Ramos (cell line): Measurements from ENCODE around the gene CBLB.

Source experiments
- in situ Hi-C: fragments of 300-500 bp; cut with MboI; formaldehyde crosslinking; loops from one replicate; pipeline ENCODE4 v1.14.3; 2022; ENCODE audit warnings: low sequenced_read_pairs; ENCODE audit not compliant: unreplicated experiment

Gene CBLB

DNA sequence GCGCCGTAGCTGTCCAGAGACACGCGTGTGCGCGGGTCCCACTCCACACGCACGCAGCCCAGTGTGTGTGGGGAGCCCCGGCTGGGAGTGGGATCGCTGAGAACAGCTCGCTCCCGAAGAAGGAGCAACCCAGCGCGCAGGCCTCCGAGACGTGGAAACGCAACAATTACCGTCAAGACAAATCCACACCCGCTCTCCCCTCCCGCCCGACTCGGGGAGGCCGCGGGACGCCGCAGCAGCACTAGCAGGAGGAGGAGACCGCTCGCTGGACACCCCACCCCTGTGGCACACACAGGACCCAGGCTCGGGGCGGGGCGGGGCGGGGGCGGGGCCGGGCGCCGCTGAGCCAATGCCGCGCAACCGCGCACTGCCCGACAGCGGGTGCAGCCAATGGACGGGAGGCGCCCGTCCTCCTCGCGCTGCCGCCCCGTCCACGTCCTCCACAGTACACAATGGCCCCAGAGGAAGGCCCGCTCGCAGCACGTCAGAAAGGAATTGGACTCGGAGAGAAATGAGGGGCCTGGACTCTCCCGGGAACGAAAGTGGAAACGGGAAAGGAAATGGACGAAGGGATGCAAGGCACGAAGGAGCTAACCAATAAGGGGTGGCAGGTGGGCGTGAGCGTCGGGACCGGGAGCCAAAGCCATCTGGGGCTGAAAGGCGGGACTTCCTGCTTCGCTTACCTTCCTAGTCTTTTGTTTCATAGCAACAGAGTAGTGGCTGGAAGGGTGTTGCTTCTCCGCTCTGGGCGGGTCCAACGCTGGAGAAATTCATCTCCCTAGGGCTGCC lies at the start of gene CBLB:
Gene CBLB, minus strand, starts transcription at position 271 of the 789 bp plus-strand sequence. CDS start 1,435 bp downstream, outside the sequence.
- in situ Hi-C loops, result no loop called here

DNA sequence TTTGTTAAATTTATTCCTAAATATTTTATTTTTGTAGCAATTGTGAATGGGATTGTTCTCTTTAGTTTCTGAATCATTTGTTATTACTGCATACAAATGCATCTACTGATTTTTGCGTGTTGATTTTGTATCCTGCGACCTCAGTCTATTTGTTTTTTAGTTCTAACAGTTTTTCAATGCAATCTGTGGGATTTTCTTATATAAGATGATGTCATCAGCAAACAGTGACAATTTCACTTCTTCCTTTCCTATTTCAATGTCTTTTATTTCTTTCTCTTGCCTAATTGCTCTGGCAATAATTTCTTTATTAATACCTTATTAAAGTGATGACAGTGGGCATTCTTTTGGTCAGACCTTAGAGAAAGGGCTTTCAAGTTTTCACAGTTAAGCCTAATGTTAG lies 48.0 kb upstream of the CBLB start:
- in situ Hi-C loops, result no loop called here

DNA sequence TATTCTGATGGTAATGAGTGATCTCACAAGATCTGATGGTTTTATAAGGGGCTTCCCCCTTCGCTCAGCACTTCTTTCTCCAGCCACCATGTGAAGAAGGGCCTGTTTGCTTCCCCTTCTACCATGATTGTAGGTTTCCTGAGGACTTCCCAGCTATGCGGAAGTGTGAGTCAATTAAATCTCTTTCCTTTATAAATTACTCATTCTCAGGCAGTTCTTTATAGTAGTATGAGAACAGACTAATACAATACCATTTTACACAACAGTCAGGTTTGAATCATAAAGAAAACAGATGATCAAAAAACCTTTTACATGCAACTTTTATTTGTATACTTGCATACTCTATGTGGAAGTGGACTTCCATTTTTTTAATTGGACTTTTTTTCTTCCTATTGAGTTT lies 46.7 kb upstream of the CBLB start:
- in situ Hi-C loops, result no loop called here

DNA sequence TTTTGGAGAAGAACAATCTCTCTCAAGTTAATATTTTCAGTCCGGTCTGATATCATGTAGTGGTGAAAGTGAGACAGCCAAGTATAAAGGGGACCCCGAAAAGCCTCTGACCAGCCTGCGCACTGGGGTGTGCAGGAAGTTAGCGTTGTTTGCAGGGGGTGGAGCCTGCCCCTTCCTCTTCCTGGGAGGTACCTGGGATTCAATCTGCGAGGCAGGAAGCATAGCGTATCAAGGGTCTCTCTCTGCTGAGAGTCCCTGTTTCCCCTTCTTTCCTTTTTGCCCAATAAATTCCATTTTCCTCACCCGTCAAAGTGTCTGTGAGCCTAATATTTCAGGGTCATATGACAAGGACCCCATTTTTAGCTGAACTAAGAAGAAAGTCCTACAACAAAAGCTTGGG lies 44.8 kb upstream of the CBLB start:
- in situ Hi-C loops, result no loop called here

DNA sequence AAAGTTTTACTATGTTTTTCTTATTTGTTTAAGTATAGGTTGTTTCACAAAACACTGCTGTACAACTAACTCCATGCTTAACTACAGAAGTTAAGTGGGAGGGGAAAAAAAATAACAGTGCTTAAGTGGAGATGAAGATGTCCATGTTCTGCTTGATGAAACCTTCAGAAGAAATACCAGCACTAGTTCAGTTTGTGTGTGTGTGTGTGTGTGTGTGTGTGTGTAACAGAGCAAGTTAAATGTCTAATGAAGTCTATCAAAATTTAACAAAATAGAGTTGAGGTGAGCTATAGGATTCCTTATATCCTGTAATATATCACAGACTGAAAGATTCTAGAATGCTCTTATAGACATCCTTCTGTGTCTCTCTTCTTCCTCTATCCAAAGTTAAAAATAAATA lies 44.1 kb upstream of the CBLB start:
- in situ Hi-C loops, result no loop called here

DNA sequence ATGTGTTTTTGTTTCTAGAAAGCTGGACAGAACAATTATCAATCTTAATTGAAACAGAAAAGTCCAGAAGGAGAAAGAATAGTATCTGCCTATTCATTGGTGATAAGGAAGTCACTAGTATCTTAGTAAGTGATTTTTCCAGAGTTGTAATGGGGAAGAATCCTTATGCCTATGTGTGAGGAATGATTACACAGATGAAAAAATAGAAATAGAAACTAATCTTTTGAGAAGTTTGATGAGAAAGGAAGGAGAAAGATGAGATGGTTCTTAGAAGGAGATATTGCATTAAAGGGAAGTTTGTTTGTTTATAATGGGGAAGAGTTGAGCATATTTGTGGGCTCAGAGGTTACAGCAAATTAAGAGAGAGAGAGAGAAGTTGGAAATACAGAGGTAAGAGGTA lies 42.7 kb upstream of the CBLB start:
- in situ Hi-C loops, result no loop called here

DNA sequence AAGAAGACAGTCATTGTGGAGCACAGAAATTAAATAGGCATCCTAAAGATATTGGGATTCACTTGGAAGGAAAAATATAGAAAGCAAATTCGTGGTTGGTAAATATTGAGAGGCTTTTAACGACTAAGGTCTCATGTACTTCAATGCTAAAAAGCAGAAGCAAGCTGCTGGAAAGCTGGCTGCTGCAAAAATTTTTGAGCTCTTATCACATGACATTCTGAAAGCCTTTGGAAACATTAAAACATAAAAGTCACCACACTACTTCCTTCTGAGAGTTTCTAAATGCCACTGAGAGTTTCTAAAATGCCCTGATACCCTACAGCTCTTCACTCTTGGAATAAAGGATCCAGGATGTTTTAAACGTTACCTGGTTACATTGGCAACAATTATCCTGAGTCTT lies 39.0 kb upstream of the CBLB start:
- in situ Hi-C loops, result no loop called here

DNA sequence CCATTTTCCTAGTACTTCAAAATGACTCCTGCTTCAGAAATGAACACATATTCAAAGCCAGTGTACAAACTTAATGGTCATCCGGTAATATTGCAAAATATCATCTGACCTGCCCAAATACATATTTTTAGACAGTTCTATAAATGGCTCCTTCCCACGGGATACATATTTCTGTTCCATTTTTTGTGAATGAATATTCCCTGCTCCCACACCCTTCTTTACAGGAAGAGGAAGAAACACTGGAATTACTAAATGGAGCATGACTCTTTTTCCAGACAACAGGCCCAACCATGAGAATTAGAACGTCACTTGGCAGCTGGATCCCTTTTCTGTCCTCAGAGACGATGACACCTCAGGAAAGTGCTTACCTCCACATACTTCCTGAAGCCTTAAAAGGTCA lies 38.0 kb upstream of the CBLB start:
- in situ Hi-C loops, result no loop called here

DNA sequence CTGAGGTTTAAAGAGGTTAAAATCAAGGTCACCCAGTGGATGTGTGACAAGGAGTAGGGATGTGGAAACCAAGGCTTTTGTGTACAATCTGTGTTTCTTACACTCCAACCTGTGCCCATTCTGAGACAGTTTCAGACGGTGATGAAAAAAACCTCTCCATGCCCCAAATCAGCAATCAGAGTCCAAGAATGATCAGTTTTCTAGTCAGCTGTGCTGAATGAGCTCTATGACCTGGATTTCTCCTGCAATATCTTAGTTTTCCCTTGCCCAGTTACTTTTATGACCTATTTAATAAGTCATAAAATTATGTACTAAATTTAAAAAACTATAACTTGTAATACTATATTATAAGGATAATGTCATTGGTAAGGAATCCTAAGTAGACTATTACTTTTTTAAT lies 37.5 kb upstream of the CBLB start:
- in situ Hi-C loops, result no loop called here

DNA sequence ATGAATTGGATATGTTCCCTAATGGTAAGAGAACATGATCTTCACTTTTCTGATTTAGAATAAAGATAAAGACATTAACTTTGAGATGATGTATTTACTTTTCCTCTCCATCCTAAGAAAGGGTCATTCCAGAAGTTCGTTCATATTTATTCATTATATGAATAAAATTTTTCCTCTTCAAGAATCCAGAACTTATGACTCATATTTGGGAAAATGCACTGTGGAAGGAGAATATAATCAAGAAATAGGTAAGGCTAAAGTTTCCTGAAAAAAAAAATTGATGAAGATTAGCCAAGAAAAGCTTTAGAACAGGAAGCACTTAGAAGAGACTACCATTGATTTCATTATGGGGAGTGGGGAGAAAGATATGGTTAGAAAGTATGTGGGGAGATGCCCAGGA lies 36.5 kb upstream of the CBLB start:
- in situ Hi-C loops, result no loop called here

DNA sequence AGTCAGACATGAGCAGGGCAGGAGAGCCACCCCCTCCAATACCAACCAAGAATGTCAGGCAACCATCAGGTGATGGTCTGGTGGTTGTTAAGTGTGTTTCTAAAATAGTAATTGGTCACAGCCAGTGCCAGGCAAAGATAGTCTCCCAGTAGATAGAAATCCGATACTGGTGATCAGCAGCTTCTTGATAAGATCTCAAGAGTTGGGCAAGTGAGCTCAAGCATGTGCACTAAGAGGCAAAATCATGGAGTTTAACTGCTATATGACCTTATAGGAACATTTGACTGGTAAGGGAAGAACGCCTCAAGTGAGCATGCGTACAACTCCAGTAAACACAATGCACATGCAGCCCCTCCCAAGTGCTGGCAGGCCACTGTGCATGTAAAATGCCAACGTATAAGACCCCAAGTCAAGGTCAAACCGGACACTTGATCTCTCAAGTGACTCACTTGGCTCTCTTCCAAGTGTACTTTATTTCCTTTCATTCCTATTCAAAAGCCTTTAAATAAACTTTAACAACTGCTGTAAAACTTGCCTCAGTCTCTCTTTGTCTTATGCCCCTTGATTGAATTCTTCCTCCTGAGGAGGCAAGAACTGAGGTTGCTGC lies 36.0 kb upstream of the CBLB start:
- in situ Hi-C loops, result no loop called here

DNA sequence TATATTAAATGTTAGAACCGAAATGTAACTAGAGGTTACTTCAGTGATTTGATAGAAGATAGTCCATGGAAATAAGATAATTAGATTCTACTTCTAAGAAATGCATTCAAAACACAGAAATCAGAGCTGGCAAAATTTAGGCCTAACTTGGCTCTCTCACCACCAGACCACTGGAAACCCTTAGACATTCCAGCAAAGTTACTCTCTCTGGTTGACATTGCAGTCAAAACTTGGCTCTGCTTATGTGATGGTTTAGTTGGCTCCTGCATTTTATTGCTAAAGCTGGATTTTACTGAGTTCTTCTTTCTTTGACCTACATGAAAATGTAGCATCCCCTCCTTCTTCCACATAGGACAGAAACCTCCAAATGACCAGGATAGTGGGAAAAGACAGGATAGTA lies 35.4 kb upstream of the CBLB start:
- in situ Hi-C loops, result no loop called here

DNA sequence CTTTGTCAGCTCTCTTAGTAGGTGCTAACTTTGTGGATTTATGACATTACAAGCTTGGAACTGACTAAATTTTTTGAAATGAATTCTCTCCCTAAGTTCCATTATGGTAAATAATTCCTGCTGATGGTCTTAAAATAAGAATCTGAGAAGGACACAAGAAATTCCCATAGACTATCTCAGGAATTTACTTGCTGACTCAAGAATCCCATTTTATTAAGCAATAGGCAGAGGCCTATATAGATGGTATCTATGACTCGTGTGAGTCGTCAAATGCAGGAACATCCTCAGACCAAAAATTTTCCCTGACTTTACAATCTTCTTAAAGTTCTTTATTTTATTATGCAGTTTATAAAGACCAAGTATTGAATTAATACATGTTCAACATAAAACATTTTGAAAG lies 30.7 kb upstream of the CBLB start:
- in situ Hi-C loops, result no loop called here

DNA sequence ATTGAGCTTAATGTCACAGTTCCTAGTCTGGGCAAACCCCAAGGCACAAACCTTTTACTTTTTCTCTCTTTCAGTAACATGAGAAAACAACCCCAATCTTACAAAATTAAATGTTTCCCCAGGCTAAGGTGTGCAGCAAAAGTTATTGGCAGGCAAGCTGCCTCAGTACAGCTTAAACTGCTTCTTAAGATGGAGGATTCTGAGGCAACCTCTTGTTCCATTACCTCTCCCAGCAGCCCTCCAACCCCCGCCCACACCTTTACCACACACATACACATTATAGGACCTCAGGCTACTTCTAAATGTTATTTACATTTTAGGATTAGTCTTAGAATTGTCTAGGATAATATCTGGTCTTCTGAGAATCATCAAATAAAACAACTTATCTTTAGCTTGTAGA lies 22.3 kb upstream of the CBLB start:
- in situ Hi-C loops, result no loop called here

DNA sequence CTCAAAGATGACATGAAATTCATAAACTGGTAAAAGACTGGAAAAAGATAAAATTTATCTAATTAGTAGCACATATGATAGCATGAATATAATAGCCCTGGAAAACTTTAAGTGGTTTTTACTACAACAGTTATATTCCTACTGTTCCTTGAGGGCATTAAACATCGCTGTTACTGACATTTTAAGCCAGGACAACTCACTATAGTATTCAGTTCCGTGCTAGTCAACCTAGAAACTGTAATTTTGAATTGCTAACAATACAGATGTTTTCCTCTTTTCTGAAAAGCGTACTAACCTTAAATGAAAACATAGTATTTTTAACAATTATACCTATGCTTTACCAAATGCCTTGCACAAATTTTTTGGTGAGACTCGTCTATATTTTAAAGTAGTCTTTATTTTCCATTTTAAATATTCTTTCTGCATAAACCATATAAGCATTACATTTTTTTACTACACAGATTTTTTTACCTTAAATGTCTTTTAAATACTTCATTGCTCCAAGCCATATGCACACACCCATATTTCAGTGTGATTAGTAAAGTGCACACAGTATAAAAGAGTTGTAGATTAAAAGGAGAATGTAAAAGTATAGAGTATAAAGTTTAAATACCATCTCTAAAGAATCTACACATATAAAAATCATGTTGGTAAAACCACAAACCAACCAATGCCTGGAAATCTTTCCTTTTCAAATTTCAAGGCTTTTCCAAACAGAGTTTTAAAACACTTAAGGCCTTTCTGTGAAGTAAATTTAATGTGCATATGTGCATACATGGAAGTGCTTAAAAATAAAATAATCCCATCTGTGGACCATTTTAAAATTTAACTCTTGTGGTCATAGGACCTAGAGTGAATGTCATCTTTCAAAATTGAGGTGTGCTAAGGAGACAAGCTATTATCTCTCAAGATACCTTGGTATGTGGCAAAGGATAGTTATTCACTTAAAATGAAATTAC lies 20.1 kb upstream of the CBLB start:
- in situ Hi-C loops, result no loop called here

DNA sequence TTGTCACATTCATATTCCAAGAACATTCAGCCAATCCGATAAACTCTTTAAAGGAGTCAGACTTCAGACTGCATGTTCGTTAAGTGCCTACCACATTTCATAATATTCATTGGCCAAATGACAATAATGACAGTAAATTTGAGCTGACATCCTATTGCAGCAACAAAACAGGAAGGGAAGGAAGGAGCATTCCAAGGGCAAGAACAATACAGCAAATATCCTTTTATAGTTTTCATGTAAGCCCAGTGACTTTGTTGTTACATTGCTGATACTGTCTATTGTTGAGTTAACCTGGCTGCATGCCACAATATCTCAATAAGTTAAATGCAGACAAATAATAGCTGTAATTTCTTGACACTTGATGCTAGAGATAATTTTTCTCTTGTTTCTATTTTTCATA lies 16.4 kb upstream of the CBLB start:
- in situ Hi-C loops, result no loop called here

DNA sequence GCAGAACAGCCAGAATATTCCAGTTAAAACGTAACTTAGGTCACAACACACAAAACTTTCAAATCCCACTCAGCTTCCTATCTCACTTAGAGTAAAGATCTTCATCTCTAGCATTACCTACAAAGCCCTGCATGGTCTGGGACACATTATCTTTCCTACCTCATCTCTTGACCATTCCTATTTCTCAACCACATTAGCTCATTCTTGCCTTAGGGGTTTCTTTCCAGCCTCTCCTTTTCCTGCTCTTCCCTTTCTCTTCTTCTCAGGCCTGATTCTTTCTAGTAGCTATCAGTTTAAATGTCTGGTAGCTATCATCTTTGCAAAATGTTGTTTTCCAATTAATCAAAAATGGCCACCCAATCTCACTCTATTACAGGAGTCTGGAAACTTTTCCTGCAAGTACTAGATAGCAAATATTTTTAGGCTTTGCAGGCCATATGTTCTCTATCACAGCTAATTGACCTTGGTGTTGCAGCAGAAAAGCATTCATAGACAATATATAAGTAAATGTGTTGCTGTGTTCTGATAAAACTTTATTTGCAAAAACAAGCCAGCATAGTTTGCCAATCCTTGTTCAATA lies 15.1 kb upstream of the CBLB start:
- in situ Hi-C loops, result no loop called here

DNA sequence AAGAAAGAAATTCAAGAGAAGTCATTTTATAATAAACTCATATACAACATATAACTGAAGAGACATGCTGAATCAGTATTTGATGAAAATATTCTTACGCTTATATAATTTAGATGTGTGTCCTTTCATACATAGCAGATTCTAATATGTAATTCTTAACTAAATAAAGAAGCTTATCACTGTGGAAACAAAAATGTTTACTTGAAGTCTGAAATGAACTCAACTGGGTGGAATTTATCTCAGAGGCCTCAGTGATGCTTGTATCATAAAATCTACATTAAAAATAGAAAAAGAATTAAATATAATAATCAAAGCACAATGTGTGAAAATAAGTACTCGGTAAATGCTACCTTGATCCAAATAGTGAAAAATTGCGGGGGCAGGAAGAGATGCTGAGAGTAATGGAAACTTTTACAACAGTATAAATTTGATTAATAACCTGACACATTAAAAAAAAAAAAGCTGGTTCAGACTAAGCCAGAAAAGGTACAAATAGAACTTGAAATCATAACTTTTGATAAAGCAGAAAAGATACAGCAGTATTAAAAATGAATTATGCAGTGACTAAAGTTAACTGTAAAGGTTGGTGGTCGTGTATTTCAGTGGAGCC lies 12.0 kb upstream of the CBLB start:
- in situ Hi-C loops, result no loop called here

DNA sequence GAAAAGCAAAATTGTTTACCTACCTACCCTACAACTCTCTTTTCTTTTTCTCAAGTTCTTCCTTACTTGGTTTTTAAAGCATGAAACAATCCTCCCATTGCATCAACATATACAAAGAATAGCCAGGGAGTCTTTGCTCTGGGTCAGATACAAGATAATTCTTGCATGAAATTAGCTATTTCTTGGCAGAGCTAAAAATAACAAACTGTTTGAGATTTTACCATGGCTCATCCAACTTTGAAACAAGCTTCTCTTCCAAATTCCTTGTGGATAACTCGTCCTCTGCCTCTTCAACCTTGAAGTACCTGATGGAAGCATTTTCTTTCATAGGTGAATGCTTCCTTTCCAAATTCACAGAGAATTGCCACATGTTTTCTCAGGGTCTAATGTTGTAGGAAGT lies 9.2 kb upstream of the CBLB start:
- in situ Hi-C loops, result no loop called here

DNA sequence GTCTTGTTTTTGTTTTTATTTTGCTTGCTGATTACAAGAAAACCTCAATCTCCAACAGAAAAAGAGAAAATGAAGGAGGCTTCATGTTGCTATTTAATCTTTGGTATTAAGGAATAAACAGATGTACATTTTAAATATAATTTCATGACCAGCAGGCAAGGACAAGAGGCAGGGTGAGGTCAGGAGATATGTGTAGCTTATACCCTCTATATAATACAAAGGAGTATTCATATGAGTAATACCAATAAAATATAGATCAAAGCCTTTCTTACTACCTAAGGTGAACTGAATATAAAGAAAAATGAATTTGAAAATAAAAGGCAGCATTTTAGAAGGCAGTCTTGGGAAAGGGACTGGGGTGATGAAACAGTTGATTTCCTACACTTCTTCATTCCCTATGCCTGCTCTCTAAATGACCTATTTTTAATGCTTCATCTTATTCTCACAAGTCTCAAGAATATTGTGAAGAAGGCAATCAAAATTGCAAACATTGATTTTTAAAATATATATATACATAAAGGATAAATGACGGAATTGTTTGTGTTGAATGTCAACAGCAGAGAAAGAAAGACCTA lies 8.6 kb upstream of the CBLB start:
- in situ Hi-C loops, result no loop called here
